ENCODE data around the gene VPS4A.

Gene VPS4A

DNA sequence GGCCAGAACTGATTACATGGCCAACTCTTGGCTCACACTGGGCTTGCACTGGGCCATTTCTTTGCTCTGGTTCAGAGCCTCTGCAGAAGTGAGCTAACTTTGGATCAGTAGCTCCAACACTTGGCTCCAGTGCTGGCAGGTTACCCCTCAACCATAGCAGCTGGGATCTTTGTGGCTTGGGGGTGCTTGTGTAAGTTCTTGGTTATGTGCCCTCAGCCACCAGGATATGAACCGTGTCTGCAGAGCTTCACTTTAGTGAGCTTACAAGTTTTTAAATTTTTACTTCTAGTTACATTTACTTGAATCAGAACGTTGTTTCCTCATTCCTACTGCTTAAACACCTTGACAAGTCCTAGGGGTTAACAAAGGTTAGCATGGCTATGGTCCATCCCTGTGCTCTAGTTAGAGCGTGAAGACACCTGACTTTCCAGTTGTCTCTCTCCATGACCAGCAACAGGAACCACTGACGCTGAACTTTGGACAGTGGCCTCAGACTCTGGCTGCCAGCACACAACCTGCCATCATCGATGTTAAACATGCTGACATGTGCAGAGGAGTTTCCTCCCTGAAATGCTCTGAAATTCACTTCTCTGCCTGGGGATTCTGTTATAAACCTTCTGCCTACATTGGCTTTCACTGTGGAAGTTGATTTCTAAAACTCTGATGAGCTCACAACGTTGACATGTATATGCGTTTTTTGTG is 15.2 kb downstream of the VPS4A start:
- no peak overlapping the region for H3K4me3 ChIP-seq (ENCODE audit: low read depth, low read length)
- TF ChIP-seq, protein P1, sequence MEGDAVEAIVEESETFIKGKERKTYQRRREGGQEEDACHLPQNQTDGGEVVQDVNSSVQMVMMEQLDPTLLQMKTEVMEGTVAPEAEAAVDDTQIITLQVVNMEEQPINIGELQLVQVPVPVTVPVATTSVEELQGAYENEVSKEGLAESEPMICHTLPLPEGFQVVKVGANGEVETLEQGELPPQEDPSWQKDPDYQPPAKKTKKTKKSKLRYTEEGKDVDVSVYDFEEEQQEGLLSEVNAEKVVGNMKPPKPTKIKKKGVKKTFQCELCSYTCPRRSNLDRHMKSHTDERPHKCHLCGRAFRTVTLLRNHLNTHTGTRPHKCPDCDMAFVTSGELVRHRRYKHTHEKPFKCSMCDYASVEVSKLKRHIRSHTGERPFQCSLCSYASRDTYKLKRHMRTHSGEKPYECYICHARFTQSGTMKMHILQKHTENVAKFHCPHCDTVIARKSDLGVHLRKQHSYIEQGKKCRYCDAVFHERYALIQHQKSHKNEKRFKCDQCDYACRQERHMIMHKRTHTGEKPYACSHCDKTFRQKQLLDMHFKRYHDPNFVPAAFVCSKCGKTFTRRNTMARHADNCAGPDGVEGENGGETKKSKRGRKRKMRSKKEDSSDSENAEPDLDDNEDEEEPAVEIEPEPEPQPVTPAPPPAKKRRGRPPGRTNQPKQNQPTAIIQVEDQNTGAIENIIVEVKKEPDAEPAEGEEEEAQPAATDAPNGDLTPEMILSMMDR (IDR thresholded peaks at IDR 0.05; ENCODE audit: control insufficient read depth, extremely low read depth, insufficient read depth), result no peak

DNA sequence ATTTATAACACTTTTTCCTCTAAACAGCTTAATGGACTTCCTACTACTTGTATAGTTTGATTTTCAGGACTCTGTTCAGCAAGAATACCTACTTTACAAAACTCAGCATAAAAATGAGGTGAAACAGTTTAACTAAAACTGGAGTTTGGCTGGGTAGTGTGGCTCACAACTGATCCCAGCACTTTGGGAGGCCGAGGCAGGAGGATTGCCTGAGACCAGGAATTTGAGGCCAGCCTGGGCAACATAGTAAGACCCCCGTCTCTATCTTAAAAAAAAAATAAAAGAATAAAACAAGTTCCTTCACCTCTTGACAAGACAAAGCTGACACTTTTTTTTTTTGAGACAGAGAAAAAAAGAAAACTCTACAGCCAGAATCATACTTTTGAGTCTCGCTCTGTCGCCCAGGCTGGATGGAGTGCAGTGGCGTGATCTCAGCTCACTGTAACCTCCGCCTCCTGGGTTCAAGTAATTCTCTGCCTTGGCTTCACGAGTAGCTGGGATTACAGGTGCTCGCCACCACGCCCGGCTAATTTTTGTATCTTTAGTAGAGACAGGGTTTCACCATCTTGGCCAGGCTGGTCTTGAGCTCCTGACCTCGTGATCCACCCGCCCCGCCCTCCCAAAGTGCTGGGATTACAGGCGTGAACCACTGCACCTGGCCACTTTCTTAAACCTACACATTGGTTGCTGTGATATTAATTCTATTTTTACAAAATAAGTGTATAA is 16.6 kb downstream of the VPS4A start:
- DNase-seq (ENCODE audit: low read depth), result no peak
- TF ChIP-seq, protein P1 (IDR thresholded peaks at IDR 0.05; ENCODE audit: control insufficient read depth, extremely low read depth, insufficient read depth), result no peak
- H3K4me3 ChIP-seq (ENCODE audit: low read depth, low read length), result no peak overlapping the region; the same call in 1 of the 2 replicates

More for the DNA sequence above, 15.2 kb downstream of the VPS4A start:
- DNase-seq (ENCODE audit: low read depth), result peak; percentile 77

DNA sequence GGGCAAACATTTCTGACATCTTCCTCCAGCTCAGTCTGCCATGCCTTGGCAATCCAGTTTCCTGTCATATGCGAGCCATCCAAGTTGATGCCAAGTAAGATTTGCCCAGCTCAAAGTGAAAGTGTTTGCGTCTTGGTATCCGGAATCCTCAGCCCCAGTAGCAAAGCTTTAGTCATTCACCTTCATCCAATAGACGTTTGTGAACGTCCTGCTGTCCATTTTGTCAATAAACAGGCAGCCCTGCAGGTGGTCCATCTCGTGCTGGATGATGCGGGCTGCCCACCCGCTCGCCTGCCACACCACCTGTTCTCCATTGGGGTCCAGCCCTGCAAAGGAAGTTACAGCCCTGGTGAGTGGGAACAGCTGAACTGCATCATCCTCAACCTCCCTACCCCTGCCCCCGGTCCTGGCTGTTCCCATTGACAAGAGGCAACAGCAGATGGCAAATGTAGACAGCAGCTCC is 17.7 kb downstream of the VPS4A start:
- no peak for DNase-seq (ENCODE audit: low read depth)
- H3K4me3 ChIP-seq (ENCODE audit: low read depth, low read length), result peak overlapping the region; percentile 90
- TF ChIP-seq, protein P1 (IDR thresholded peaks at IDR 0.05; ENCODE audit: control insufficient read depth, extremely low read depth, insufficient read depth), result no peak

DNA sequence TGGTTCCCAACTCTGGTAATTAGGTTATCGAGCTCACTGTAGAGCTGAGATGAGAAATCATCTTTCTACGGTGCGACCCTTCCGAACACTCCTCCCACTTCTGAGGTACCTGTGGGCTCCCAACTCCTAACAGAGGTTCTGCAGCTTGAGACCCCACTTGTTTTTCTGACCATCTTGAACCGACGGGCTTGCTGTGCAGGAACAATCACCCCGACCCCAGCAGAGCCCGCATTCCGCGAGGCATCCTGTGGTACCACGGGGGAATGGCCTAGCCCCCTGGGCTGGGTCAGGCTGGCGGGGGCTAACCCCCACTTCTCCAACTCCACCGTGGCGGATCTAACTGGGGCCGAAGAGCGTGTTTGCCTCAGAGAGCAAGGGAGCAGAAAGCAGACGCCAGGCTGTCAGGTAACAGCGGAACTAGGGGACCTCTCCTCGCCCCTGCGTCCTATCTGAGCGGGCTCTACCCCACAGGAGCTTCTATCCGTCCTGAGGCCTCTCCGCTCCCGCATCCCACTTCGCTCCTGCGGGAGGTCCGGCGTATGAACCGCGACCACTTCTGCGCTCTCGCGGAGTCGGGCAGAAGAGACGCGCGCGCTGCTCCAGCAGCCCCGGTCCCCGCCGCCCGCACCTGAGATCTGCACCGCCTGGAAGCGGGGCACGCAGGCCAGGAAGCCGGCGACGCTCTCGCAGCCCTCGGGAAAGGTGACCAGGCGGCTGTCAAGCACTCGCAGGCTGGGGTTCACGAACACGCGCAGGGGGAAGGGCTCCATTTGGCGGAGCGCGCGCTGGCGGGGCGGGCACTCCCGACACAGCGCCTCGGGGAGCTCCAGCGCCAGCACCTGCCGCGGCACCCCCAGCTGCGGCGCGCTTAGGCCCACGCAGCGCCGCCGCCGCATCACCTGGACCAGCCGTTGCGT is 18.5 kb downstream of the VPS4A start:
- TF ChIP-seq, protein P1 (IDR thresholded peaks at IDR 0.05; ENCODE audit: control insufficient read depth, extremely low read depth, insufficient read depth), result no peak
- H3K4me3 ChIP-seq (ENCODE audit: low read depth, low read length), result peak overlapping the region; percentile 90
- DNase-seq (ENCODE audit: low read depth), result no peak

DNA sequence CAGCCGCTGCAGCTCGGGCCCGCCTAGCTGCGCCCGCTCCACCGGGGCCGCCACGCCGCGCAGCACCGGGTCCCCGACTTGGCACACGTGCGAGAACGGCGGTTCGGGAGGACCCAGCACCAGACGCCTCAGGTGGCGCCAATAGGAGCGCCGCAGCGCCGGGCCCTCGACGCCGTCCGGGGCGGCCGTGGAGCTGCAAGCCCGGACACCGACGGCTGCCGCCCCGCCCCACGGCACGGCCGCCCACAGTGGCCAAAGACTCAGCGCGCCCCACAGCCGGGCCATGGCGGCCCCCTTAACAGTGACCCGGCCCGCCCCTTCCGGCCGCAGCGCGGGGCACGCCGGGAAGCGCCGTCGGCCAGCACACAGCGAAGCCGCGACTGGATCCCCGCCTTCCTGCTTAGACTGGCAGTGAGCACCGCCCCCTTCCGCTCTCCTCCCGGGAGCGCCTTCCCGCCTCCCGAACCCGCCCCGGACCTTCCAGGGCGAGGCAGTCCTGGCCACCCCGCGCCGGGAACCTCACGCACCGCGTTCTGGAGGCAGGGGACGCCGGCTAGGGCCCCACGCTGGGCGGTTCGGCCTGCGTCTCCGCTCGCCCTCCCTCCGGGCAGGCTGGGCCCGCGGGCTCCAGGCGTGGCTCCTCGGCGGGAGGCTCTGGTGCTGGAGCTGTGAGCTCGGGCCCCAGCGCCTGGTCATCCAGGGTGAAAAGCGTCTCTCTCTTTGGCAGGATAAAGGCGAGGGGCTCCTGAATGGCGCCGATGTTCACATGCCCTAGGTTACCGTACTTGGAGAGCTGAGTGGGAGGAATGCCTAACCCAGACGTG is 19.3 kb downstream of the VPS4A start, which contains the start of gene PDF:
Gene PDF, minus strand, starts transcription at position 303 of the 824 bp plus-strand sequence. Its CDS starts 18 bp downstream, at position 285.
- H3K4me3 ChIP-seq (ENCODE audit: low read depth, low read length), result peak within 1 kb of the TSS; percentile 90
- TF ChIP-seq, protein P1 (IDR thresholded peaks at IDR 0.05; ENCODE audit: control insufficient read depth, extremely low read depth, insufficient read depth), result no peak

DNA sequence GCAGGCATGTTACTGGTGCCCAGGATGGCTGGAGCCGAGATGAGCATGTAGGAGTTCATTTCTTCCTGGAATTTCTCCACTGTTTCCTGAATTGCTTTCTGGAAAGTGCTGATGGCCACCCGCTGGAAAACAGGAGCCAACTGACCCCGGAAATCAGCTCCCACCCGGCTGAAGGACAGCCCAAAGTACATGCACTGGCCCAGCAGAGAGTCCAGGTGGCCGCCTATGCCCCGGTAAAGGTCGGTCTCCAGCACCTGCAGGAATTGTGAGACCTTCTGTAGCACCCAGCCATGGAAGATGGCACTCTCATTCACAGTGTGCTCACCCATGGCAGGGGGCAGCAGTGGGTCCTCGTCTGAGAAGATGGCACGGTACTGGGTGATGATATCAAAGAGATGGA is 23.5 kb downstream of the VPS4A start:
- DNase-seq (ENCODE audit: low read depth), result no peak
- H3K4me3 ChIP-seq (ENCODE audit: low read depth, low read length), result no peak overlapping the region
- TF ChIP-seq, protein P1 (IDR thresholded peaks at IDR 0.05; ENCODE audit: control insufficient read depth, extremely low read depth, insufficient read depth), result no peak

More for the DNA sequence above, 19.3 kb downstream of the VPS4A start, which contains the start of gene PDF:
- peak; percentile 73 for DNase-seq (ENCODE audit: low read depth)
